ENCODE results near the gene RBCK1.
A peak's percentile ranks its signal among the peaks of the same experiment; 100 is the strongest.

DNA sequence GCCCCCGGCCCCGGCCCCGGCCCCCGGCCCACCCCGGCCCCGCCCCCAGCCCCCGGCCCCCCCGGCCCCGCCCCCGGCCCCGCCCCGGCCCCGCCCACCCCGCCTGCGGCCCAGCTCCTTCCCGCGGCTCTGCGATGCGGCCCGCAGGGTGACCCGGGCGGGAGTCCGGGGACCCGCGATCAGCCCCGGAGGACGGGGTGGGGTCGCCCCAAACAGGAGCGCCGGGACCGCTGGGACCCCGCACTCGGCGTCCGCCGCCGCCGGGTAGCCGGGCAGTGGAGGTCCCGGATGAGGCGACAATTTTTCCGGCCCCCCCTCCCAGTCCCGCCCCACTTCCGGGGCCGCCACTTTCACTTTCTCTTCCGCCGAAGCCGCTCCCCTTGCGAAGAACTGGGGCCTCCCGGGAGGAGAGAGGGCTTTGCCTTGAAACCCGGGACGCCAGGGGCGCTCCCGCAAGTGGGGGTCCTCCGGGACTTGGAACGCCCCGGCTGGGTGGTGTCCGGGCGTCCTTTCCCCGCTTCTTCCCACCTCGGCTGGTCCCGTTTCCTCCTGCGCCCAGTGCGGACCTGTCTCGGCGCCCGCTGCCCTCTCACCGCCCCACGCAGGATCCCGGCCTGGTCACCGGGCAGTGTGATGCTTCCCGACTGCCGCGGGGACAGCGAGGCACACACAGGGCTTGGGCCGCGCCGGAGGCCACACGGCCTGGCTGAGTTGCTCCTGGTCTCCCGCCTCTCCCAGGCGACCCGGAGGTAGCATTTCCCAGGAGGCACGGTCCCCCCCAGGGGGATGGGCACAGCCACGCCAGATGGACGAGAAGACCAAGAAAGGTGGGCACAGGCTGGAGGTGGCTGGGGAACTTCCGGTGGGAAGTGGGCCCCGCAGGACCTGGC, at the start of gene RBCK1:
- TF ChIP-seq, protein P1, sequence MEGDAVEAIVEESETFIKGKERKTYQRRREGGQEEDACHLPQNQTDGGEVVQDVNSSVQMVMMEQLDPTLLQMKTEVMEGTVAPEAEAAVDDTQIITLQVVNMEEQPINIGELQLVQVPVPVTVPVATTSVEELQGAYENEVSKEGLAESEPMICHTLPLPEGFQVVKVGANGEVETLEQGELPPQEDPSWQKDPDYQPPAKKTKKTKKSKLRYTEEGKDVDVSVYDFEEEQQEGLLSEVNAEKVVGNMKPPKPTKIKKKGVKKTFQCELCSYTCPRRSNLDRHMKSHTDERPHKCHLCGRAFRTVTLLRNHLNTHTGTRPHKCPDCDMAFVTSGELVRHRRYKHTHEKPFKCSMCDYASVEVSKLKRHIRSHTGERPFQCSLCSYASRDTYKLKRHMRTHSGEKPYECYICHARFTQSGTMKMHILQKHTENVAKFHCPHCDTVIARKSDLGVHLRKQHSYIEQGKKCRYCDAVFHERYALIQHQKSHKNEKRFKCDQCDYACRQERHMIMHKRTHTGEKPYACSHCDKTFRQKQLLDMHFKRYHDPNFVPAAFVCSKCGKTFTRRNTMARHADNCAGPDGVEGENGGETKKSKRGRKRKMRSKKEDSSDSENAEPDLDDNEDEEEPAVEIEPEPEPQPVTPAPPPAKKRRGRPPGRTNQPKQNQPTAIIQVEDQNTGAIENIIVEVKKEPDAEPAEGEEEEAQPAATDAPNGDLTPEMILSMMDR (IDR thresholded peaks at IDR 0.05), result no peak
- TF ChIP-seq POLR2A (IDR thresholded peaks at IDR 0.05; ENCODE audit: low read depth) (no peak), EP300 (IDR thresholded peaks at IDR 0.05) (no peak), POLR2AphosphoS5 (IDR thresholded peaks at IDR 0.05) (peak; percentile 66 to 69)

Data from esophagus muscularis mucosa (tissue), 4 donors.